ENCODE measurements around the gene C16orf78.

C16orf78 gene

GRCh38 chr16:49431591-49432290 is 58.1 kb downstream of the C16orf78 start:
- no peak for DNase-seq (ENCODE audit: low spot score)
- in situ Hi-C loops (cut with MboI; ENCODE audit: low pct_unique_long_range_greater_than_20kb, low sequenced_read_pairs, unreplicated experiment), result no loop called here
- TF ChIP-seq CTCF (IDR thresholded peaks at IDR 0.05; ENCODE audit: extremely low read depth, insufficient read depth, missing control alignments), result no peak

DNA sequence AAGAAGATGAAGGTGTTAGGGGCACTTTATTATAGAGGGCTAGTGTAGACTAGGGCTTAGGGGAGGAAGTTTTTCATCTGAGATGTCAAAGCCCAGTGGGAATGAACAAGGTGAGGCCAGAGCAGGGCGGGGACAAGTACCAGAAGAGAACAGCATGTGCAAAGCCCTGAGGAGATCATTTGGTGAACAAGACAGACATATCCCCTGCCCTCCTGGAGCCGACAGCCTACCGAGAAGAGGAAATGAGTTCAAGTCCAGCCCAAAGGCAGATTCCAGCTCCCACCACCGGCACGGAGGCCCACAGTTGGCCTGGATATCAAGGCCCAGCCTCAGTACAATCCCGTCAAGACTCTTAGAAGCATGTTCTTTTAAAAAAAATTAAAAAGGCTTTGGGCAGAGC is 61.1 kb downstream of the C16orf78 start:
- in situ Hi-C loops (cut with MboI; ENCODE audit: low pct_unique_long_range_greater_than_20kb, low sequenced_read_pairs, unreplicated experiment), result no loop called here

GRCh38 chr16:49436181-49436580 is 62.6 kb downstream of the C16orf78 start:
- in situ Hi-C loops (cut with MboI; ENCODE audit: low pct_unique_long_range_greater_than_20kb, low sequenced_read_pairs, unreplicated experiment), result no loop called here
- DNase-seq (ENCODE audit: low spot score), result no peak
- TF ChIP-seq CTCF (IDR thresholded peaks at IDR 0.05; ENCODE audit: extremely low read depth, insufficient read depth, missing control alignments), result no peak

More for the DNA sequence above, 61.1 kb downstream of the C16orf78 start:
- TF ChIP-seq CTCF (IDR thresholded peaks at IDR 0.05; ENCODE audit: extremely low read depth, insufficient read depth, missing control alignments), result no peak
- no peak for DNase-seq (ENCODE audit: low spot score)

DNA sequence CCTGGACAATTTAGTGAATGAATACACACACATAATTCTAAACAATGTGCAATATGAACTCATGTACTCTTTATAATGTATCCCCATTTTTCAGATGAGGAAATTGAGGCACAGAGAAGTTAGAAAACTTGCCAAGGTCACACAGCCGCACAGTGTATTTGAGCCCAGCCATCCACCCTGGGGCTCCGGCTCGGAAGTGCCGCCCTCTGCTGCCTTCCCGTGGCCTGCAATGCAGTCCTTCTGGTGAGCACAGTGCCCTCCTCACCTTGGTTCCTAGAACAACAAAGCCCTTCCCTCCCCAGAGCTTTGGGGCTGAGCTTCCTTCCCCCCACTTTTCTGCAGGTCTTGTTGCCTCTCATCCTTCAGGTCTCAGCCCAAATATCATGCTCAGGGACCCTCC is 63.7 kb downstream of the C16orf78 start:
- DNase-seq (ENCODE audit: low spot score), result no peak
- in situ Hi-C loops (cut with MboI; ENCODE audit: low pct_unique_long_range_greater_than_20kb, low sequenced_read_pairs, unreplicated experiment), result no loop called here
- TF ChIP-seq CTCF (IDR thresholded peaks at IDR 0.05; ENCODE audit: extremely low read depth, insufficient read depth, missing control alignments), result no peak

- in situ Hi-C loops (cut with MboI; ENCODE audit: low pct_unique_long_range_greater_than_20kb, low sequenced_read_pairs, unreplicated experiment), result no loop called here
- no peak for DNase-seq (ENCODE audit: low spot score)
- no peak for TF ChIP-seq CTCF (IDR thresholded peaks at IDR 0.05; ENCODE audit: extremely low read depth, insufficient read depth, missing control alignments)
Observed at GRCh38 chr16:49439050-49439449, 65.4 kb downstream of the C16orf78 start.

DNA sequence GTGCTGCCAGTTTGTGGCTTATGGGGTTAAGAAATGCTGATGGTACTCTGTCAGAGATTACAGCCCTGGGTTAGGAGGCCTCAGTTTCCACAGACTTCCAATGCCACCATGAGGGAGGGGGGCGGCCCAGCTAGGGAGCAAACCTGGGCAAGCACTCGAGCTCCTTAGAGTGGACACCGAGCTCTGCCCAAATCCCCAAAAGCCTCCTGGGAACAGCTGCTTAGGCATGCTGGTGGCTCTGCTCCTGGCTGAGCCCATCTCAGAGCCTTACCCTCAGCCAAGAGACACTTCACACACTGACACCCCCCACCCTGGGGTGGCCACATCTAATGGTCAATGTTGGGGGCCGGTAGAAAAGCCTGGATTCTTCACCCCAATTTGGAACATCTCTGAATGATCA is 66.1 kb downstream of the C16orf78 start:
- TF ChIP-seq CTCF (IDR thresholded peaks at IDR 0.05; ENCODE audit: extremely low read depth, insufficient read depth, missing control alignments), result no peak
- in situ Hi-C loops (cut with MboI; ENCODE audit: low pct_unique_long_range_greater_than_20kb, low sequenced_read_pairs, unreplicated experiment), result no loop called here
- DNase-seq (ENCODE audit: low spot score), result no peak
